GM19467 (cell line): ENCODE measurements around the gene NEDD4.
"Not testable (repeated sequence)": the region's sequence is repeated elsewhere in the genome, so short reads cannot be mapped to it uniquely, and the experiment has no call there.

Experiments used
- ATAC-seq: cut with Tn5 transposase; IDR thresholded peaks from one replicate; pipeline ENCODE4 v1.9.1; 2021; ENCODE audit warnings: mild to moderate bottlenecking, moderate library complexity; ENCODE audit not compliant: unreplicated experiment

The NEDD4 gene

GRCh38 chr15:56007053-56007452 lies 13.6 kb upstream of the NEDD4 start:
- ATAC-seq = not testable (repeated sequence)

DNA sequence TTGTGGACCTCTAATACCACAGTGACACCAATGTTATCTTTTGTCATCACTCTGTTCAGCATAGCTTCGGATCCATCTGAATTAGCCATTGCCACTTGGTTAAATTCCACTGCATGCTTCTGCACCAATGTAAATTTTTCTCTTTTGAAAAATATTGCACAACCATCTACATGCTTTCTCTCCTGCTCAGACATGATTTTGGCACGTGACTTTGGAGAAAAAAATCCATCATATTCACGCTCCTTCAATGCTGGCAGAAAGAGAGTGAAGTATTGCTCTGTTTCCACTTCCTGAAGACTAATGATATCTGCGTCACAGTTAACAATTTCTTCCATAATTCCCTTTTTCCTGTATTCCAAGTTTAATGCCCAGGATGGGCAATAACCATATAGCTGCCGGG lies 13.0 kb upstream of the NEDD4 start:
- ATAC-seq = not testable (repeated sequence)

- not testable (repeated sequence) for ATAC-seq
These were observed 10.9 kb upstream of the NEDD4 start for GRCh38 chr15:56004281-56004680.

DNA sequence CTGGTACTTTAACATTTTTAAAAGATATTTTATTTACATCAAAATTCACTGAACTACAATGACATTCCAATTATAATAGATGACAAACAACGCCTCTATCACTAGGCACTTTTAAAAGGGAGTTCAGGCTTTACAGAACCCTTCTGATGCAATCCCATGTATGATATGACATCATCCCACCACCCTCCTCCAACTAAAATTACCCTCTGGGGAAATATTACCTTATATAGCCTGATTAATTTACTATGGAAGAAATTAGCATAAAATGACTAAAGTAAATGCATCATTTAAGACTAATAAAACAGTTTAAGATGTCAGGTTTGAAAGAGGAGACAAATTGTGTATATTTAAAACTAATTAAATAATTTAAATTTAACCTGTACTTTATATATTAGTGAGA lies 10.4 kb upstream of the NEDD4 start:
- not testable (repeated sequence) for ATAC-seq

DNA sequence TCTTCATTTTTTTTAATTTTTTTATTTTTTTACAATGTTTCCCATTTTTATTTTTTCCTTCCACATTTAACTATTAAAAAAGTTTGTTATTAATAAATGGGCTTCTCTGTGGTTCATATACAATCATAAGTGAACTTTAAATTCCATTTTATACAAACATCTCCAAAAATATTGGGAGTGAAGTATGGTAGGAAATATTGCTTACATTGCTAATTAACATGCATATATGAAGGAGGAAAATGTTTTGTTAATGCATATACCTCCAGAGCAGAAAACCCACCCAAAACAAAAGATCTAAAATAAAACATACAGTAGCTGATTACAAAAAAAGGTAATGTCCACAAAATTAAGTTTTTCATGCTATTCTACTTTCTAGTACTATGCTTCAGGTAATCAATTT lies 9.9 kb upstream of the NEDD4 start:
- not testable (repeated sequence) for ATAC-seq

- ATAC-seq = no peak
These were observed 8.2 kb upstream of the NEDD4 start for GRCh38 chr15:56001471-56002078.

GRCh38 chr15:55999658-56000057 lies 6.2 kb upstream of the NEDD4 start:
- no peak for ATAC-seq

GRCh38 chr15:55998478-55998877 lies 5.1 kb upstream of the NEDD4 start:
- ATAC-seq = no peak

- ATAC-seq = no peak
These were observed 570 bp upstream of the NEDD4 start for GRCh38 chr15:55993804-55994560.

DNA sequence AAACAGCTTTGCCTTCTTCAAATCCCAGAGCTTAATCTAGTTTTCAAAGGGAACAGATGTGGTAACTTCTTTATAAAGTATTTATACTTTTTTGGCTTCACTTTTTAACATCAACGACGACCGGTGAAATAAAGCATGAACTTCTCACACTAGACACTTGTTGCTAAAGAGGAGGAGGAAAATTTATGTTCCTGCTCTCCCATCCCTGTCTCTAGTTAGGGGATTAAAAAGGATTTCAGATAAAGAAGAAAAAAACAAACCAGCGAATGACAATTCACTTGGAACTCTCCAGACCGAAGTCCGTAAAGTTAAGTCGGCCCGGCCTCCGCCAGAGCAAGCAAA lies 672 bp downstream of the NEDD4 start:
- no peak for ATAC-seq

- no peak for ATAC-seq
These were observed 1.3 kb downstream of the NEDD4 start for GRCh38 chr15:55991802-55992768.

DNA sequence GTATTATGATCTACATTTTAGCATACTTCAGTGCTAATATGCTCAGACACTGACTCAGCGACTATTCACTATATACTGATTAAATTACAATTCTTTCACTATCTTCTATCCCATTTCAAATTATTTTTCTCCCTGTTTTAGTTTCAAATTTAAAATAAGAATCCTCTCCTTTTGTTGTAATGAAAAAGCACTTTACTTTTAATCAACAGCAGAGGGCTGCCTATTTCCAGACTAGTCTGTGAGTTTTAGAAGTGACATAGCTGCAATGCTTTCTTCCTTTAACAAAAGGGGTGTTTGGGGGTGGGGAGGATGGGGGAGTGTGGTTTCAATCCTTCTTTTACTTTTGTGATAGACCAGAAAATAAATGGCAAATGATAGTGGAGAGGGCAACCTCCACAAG lies 2.4 kb downstream of the NEDD4 start:
- ATAC-seq = no peak

DNA sequence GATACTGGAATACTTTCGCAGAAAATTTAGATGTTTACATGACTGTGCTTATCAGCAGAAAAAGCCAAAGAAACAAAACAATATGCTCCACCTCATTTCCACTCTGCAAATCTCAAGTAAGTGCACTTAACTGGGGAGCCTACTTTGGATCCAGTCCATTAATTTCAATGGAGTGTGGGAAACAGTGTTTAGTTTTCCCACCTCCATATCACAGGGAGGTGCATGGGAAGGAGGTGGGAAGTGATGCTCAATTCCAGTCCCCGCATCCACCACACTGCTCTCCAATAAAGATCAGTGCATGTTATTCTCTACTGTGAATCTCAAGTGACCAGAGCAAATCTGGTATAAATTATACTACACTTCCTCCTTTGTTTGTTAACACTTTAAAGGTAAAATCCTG lies 2.9 kb downstream of the NEDD4 start:
- ATAC-seq = no peak

DNA sequence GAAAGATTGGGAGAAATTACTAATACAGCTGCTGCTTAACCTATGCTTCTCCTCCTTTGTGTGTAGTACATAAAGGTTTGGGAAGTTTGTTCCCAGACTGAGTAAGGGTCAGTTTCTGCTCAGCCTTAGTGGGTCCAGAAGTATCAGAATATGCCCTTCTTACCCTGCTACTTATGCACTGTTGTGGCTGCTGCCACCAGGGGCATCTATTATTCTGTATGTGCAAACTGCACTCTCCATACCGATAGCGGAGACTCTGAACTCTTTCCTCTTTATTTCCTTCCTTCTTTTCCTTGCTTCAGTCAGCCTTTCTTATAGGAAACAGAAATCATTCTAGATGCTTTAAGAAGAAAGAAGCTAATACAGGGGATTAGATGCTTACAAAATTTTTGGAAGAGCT lies 4.0 kb downstream of the NEDD4 start:
- no peak for ATAC-seq

- no peak for ATAC-seq
These were observed 11.7 kb downstream of the NEDD4 start for GRCh38 chr15:55981582-55982249.

DNA sequence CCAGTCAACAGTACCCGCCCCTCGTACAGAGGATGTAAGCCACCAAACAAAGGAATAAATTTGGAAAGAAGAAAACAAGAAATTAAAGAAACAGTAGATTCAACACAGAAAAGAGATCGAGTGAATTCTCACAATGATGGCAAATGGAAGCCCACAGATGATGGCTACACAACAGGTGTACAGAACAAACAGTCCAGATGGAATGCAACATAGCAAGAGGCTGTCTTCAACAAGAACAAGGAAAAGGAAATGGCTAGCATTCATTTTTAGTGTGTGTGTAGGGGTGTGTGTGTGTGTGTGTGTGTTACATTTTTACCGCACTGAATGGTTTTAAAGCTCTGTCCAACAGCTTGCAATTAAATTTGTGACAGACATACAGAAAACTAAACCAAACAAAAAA lies 12.9 kb downstream of the NEDD4 start:
- ATAC-seq = no peak

DNA sequence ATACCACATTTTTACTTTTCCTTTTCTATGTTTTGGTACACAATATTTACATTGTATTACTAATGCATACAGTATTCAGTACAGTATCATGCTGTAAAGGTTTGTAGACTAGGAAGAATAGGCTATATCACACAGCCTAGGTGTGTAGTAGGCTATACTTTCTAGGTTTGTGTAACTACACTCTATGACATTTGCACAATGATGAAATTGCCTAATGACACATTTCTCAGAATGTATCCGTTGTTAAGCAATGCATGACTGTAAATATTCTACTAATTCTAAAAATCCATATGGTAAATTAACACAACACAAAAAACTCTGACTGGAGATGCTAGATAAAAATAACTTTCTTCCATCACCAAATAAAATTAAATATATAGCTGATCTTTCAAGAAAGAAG lies 16.2 kb downstream of the NEDD4 start:
- no peak for ATAC-seq

- no peak for ATAC-seq
These were observed 23.1 kb downstream of the NEDD4 start for GRCh38 chr15:55970286-55970685.

GRCh38 chr15:55969582-55969981 lies 23.8 kb downstream of the NEDD4 start:
- no peak for ATAC-seq

DNA sequence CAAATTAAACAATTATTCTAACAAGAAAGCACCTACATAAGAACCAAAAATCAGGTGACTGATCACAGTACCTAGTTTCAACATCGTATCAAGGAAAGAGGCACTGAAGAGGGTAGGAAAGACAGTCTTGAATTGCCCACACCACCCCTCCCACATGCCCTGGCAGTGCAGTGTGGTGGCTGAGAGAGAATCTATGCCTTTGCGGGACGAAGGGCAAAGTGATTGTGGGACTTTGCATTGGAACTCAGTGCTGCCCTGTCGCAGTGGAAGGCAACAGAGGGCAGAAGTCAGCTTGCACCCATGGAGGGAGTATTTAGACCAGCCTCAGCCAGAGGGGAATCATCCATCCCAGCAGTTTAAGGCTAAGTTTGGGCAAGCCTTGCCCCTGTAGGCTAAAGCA lies 24.5 kb downstream of the NEDD4 start:
- ATAC-seq = no peak

DNA sequence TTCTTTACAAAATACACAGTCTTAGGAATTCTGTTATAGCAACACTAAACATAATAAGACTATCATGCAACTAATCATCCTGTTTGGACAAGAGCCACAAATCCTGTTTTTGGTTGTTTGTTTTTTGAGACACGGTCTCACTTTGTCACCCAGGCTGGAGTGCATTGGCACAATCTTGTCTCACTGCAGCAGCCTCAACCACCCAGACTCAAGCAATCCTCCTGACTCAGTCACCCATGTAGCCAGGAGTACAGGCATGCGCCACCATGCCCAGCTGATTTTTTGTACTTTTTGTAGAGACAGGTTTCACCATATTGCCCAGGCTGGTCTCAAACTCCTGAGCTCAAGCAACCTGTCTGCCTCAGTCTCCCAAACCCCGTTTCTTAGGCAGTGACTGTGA lies 28.3 kb downstream of the NEDD4 start:
- no peak for ATAC-seq
